ENCODE measurements around the gene KCNJ4.
A peak's percentile ranks its signal among the peaks of the same experiment; 100 is the strongest.

Gene KCNJ4

GRCh38 chr22:38464992-38465672 is 10.1 kb upstream of the KCNJ4 start:
- Mint-ChIP-seq H3K4me3 (no peak overlapping the region), H3K4me1 (ENCODE audit: low read depth) (peaks cover 12% of the 10 kb centered on the region), H3K27me3 (peaks cover 27% of the 10 kb centered on the region), H3K36me3 (no peaks in the 10 kb centered on the region), H3K9me3 (ENCODE audit: low read depth) (no peaks in the 10 kb centered on the region), H3K27ac (no peak overlapping the region)

GRCh38 chr22:38462960-38463784 is 8.2 kb upstream of the KCNJ4 start:
- Mint-ChIP-seq H3K27me3 (peaks cover 37% of the 10 kb centered on the region), H3K36me3 (no peaks in the 10 kb centered on the region), H3K4me3 (no peak overlapping the region), H3K9me3 (ENCODE audit: low read depth) (no peaks in the 10 kb centered on the region), H3K4me1 (ENCODE audit: low read depth) (peaks cover 12% of the 10 kb centered on the region), H3K27ac (no peak overlapping the region)

GRCh38 chr22:38461414-38462081 is 6.5 kb upstream of the KCNJ4 start:
- Mint-ChIP-seq H3K4me1 (ENCODE audit: low read depth) (peaks cover 12% of the 10 kb centered on the region), H3K27me3 (peaks cover 47% of the 10 kb centered on the region), H3K9me3 (ENCODE audit: low read depth) (no peaks in the 10 kb centered on the region), H3K4me3 (no peak overlapping the region), H3K27ac (no peak overlapping the region), H3K36me3 (no peaks in the 10 kb centered on the region)

GRCh38 chr22:38461057-38461413 is 6.0 kb upstream of the KCNJ4 start:
- H3K27me3 Mint-ChIP-seq, result peaks cover 50% of the 10 kb centered on the region
- H3K4me1 Mint-ChIP-seq (ENCODE audit: low read depth), result peaks cover 16% of the 10 kb centered on the region
- no peak overlapping the region for H3K27ac Mint-ChIP-seq
- no peaks in the 10 kb centered on the region for H3K9me3 Mint-ChIP-seq (ENCODE audit: low read depth)
- no peaks in the 10 kb centered on the region for H3K36me3 Mint-ChIP-seq
- H3K4me3 Mint-ChIP-seq, result no peak overlapping the region

GRCh38 chr22:38460426-38460840 is 5.4 kb upstream of the KCNJ4 start:
- Mint-ChIP-seq H3K36me3 (no peaks in the 10 kb centered on the region), H3K9me3 (ENCODE audit: low read depth) (no peaks in the 10 kb centered on the region), H3K27me3 (peaks cover 50% of the 10 kb centered on the region), H3K4me3 (no peak overlapping the region), H3K27ac (no peak overlapping the region), H3K4me1 (ENCODE audit: low read depth) (peaks cover 16% of the 10 kb centered on the region)

GRCh38 chr22:38456841-38457699 is 2.1 kb upstream of the KCNJ4 start:
- no peak overlapping the region for H3K27ac Mint-ChIP-seq
- peaks cover 18% of the 10 kb centered on the region for H3K4me1 Mint-ChIP-seq (ENCODE audit: low read depth)
- H3K36me3 Mint-ChIP-seq, result no peaks in the 10 kb centered on the region
- H3K27me3 Mint-ChIP-seq, result peaks cover 47% of the 10 kb centered on the region
- no peaks in the 10 kb centered on the region for H3K9me3 Mint-ChIP-seq (ENCODE audit: low read depth)
- peak overlapping the region; percentile 85 for H3K4me3 Mint-ChIP-seq

GRCh38 chr22:38456272-38456835 is 1.4 kb upstream of the KCNJ4 start:
- Mint-ChIP-seq H3K4me3 (peak overlapping the region; percentile 85), H3K4me1 (ENCODE audit: low read depth) (peaks cover 13% of the 10 kb centered on the region), H3K36me3 (no peaks in the 10 kb centered on the region), H3K27me3 (peaks cover 43% of the 10 kb centered on the region), H3K9me3 (ENCODE audit: low read depth) (no peaks in the 10 kb centered on the region), H3K27ac (no peak overlapping the region)

GRCh38 chr22:38455530-38456271 is 702 bp upstream of the KCNJ4 start:
- H3K27ac Mint-ChIP-seq, result no peak overlapping the region
- H3K4me3 Mint-ChIP-seq, result peak overlapping the region; percentile 56
- no peaks in the 10 kb centered on the region for H3K9me3 Mint-ChIP-seq (ENCODE audit: low read depth)

GRCh38 chr22:38454353-38455075 is 485 bp downstream of the KCNJ4 start:
- Mint-ChIP-seq H3K4me3 (peak overlapping the region; percentile 88), H3K9me3 (ENCODE audit: low read depth) (no peaks in the 10 kb centered on the region), H3K36me3 (no peaks in the 10 kb centered on the region), H3K4me1 (ENCODE audit: low read depth) (peaks cover 13% of the 10 kb centered on the region), H3K27me3 (peaks cover 42% of the 10 kb centered on the region), H3K27ac (peak overlapping the region; percentile 28)

More at GRCh38 chr22:38455530-38456271, 702 bp upstream of the KCNJ4 start:
- Mint-ChIP-seq H3K4me1 (ENCODE audit: low read depth) (peaks cover 13% of the 10 kb centered on the region), H3K36me3 (no peaks in the 10 kb centered on the region), H3K27me3 (peaks cover 43% of the 10 kb centered on the region)

- Mint-ChIP-seq H3K27ac (no peak overlapping the region), H3K27me3 (peaks cover 39% of the 10 kb centered on the region), H3K4me3 (peak overlapping the region; percentile 88), H3K4me1 (ENCODE audit: low read depth) (peaks cover 13% of the 10 kb centered on the region), H3K36me3 (no peaks in the 10 kb centered on the region), H3K9me3 (ENCODE audit: low read depth) (no peaks in the 10 kb centered on the region)
Observed at GRCh38 chr22:38453996-38454352, 1.0 kb downstream of the KCNJ4 start.

- Mint-ChIP-seq H3K9me3 (ENCODE audit: low read depth) (no peaks in the 10 kb centered on the region), H3K4me3 (peak overlapping the region; percentile 46), H3K27me3 (peaks cover 31% of the 10 kb centered on the region), H3K27ac (no peak overlapping the region), H3K4me1 (ENCODE audit: low read depth) (peaks cover 13% of the 10 kb centered on the region), H3K36me3 (no peaks in the 10 kb centered on the region)
Observed at GRCh38 chr22:38453066-38453672, 1.8 kb downstream of the KCNJ4 start.

- H3K9me3 Mint-ChIP-seq (ENCODE audit: low read depth), result no peaks in the 10 kb centered on the region
- peaks cover 13% of the 10 kb centered on the region for H3K4me1 Mint-ChIP-seq (ENCODE audit: low read depth)
- no peak overlapping the region for H3K4me3 Mint-ChIP-seq
Observed at GRCh38 chr22:38452373-38453065, 2.5 kb downstream of the KCNJ4 start.

More at GRCh38 chr22:38452373-38453065, 2.5 kb downstream of the KCNJ4 start:
- peaks cover 27% of the 10 kb centered on the region for H3K27me3 Mint-ChIP-seq
- H3K27ac Mint-ChIP-seq, result no peak overlapping the region
- H3K36me3 Mint-ChIP-seq, result no peaks in the 10 kb centered on the region

Data from activated naive CD8-positive, alpha-beta T cell (primary cell).